AG04450 (cell line): ENCODE data around the gene STOX1. TPM values are rescaled to one million over a fixed set of nuclear protein-coding genes. Genes with fewer than 3 reads are reported as not detected.
"Not testable (repeated sequence)": the region's sequence is repeated elsewhere in the genome, so short reads cannot be mapped to it uniquely, and the experiment has no call there.

Experiments
- CTCF ChIA-PET: fragments of 300-600, 350-600 bp; formaldehyde crosslinking; extraction: SDS; loops from one replicate; lab custom pipeline; 2022; ENCODE audit warnings: antibody characterized with exemption, inconsistent platforms; lab: Charles Lee
- POLR2A ChIA-PET: fragments of 350-600 bp; formaldehyde crosslinking; extraction: SDS; loops from one replicate; lab custom pipeline; 2021; ENCODE audit warnings: antibody characterized with exemption, inconsistent platforms; lab: Yijun Ruan, JAX
- DNase-seq: peaks from one replicate; pipeline ENCODE4 v3.0.0-alpha.2; 2011; ENCODE audit warnings: low read depth, low spot score
- H3K27ac ChIP-seq: one replicate; pipeline ENCODE4 v1.5.1; 2012; ENCODE audit warnings: low read depth, low read length, control low read depth
- H3K27me3 ChIP-seq: one replicate; pipeline ENCODE4 v1.6.0; 2012; ENCODE audit warnings: low read length; ENCODE audit not compliant: control insufficient read depth, insufficient read depth
- H3K4me3 ChIP-seq: 2 replicates; pipeline ENCODE4 v1.5.1; 2011; ENCODE audit warnings: mild to moderate bottlenecking, low read depth, low read length, control low read depth
- H3K9me3 ChIP-seq: 2 replicates; pipeline ENCODE4 v1.5.1; 2012; ENCODE audit warnings: low read length; ENCODE audit not compliant: control insufficient read depth, insufficient read depth
- CTCF ChIP-seq: IDR thresholded peaks from 2 replicates; pipeline ENCODE4 v1.5.1; 2011; ENCODE audit warnings: low read depth, low read length, control low read depth, inconsistent platforms
- polyA plus RNA-seq: library from polyadenylated mRNA; depleted of rRNA; stranded (reverse); fragments of >200 nt; gene quantifications from 2 replicates; pipeline ENCODE4 v1.2.3, GENCODE V29; 2011

STOX1 gene
- polyA plus RNA-seq, 1 experiment, result 0.12 TPM

- H3K4me3 ChIP-seq, result no peak overlapping the region
- H3K9me3 ChIP-seq, result no peaks in the 10 kb centered on the region
- DNase-seq, result no peak
- no peak for TF ChIP-seq CTCF
- ChIA-PET POLR2A (interaction anchor here (0.7 kb wide), 1 partner anchor 301 kb away, joined by 7 read pairs; no protein-coding TSS in a partner anchor), CTCF (interaction anchor here (1.0 kb wide), 1 partner anchor 81 kb away, joined by 3 read pairs; no protein-coding TSS in a partner anchor)
- H3K27me3 ChIP-seq, result no peaks in the 10 kb centered on the region
- H3K27ac ChIP-seq, result no peak overlapping the region
These were observed 10.4 kb upstream of the STOX1 start for GRCh38 chr10:68816796-68817412.

GRCh38 chr10:68820359-68820758, 7.0 kb upstream of the STOX1 start:
- H3K4me3 ChIP-seq, H3K27me3 ChIP-seq, H3K9me3 ChIP-seq, CTCF ChIA-PET, POLR2A ChIA-PET, H3K27ac ChIP-seq, DNase-seq: not testable (repeated sequence)

- CTCF ChIA-PET, DNase-seq, H3K27ac ChIP-seq, H3K4me3 ChIP-seq, POLR2A ChIA-PET, H3K9me3 ChIP-seq, H3K27me3 ChIP-seq: not testable (repeated sequence)
These were observed 4.7 kb upstream of the STOX1 start for GRCh38 chr10:68822626-68823025.

- H3K9me3 ChIP-seq, DNase-seq, H3K27ac ChIP-seq: not testable (repeated sequence)
- Histone ChIP-seq H3K4me3 (peak overlapping the region; percentile 63; the same call in 1 of the 2 replicates), H3K27me3 (peaks cover 24% of the 10 kb centered on the region)
- ChIA-PET POLR2A (interaction anchor here (0.6 to 1.0 kb wide), 2 partner anchors 73 to 301 kb away, joined by 3 read pairs; no protein-coding TSS in a partner anchor), CTCF (interaction anchor here (0.6 kb wide), 1 partner anchor 51 kb away, joined by 6 read pairs; no protein-coding TSS in a partner anchor)
These were observed 245 bp downstream of the STOX1 start for GRCh38 chr10:68827592-68827959.

- Histone ChIP-seq H3K4me3 (peak overlapping the region; percentile 44), H3K27me3 (peaks cover 25% of the 10 kb centered on the region)
- ChIA-PET CTCF (interaction anchor here (1.1 kb wide), 1 partner anchor 29 kb away, joined by 6 read pairs; no protein-coding TSS in a partner anchor), POLR2A (interaction anchor here (0.6 kb wide), 1 partner anchor 52 kb away, joined by 7 read pairs; no protein-coding TSS in a partner anchor)
- H3K27ac ChIP-seq, H3K9me3 ChIP-seq, DNase-seq: not testable (repeated sequence)
These were observed 811 bp downstream of the STOX1 start for GRCh38 chr10:68828083-68828601.

GRCh38 chr10:68828833-68829232, 1.5 kb downstream of the STOX1 start:
- H3K27ac ChIP-seq, result no peak overlapping the region
- H3K9me3 ChIP-seq, result no peaks in the 10 kb centered on the region
- DNase-seq, result no peak
- H3K4me3 ChIP-seq, result no peak overlapping the region
- ChIA-PET CTCF (interaction anchor here (0.6 to 1.1 kb wide), 2 partner anchors 29 to 177 kb away, joined by 4 to 6 read pairs; no protein-coding TSS in a partner anchor), POLR2A (no interaction called here)
- H3K27me3 ChIP-seq, result peaks cover 24% of the 10 kb centered on the region
- TF ChIP-seq CTCF, result no peak

GRCh38 chr10:68829521-68829920, 2.2 kb downstream of the STOX1 start:
- H3K27ac ChIP-seq, result no peak overlapping the region
- no peaks in the 10 kb centered on the region for H3K9me3 ChIP-seq
- no peak for DNase-seq
- ChIA-PET CTCF (no interaction called here), POLR2A (interaction anchor here (0.6 kb wide), 1 partner anchor 389 kb away, joined by 3 read pairs; no protein-coding TSS in a partner anchor)
- no peak overlapping the region for H3K4me3 ChIP-seq
- peaks cover 27% of the 10 kb centered on the region for H3K27me3 ChIP-seq
- TF ChIP-seq CTCF, result no peak
